T-cell (primary cell): ENCODE results near the gene RNF103. TPM values are rescaled to one million over a fixed set of nuclear protein-coding genes. Genes with fewer than 3 reads are reported as not detected.

Source experiments
- ATAC-seq, 4 experiments: fragments of 200-7000 bp in 3 of 4; fragments of 150-1000 bp in 1 of 4; cut with Tn5 transposase; replicated peaks in 1 of 4; 1 replicate in 3 of 4; 2 replicates in 1 of 4; pipeline ENCODE4 v1.10.0; 2021; ENCODE audit warnings: moderate library complexity in 3 of 4, mild to moderate bottlenecking in 2 of 4, moderate number of reproducible peaks in 1 of 4
- CTCF ChIA-PET, 2 donors: fragments of 300-600 bp; sonication (Branson Sonifier 250); formaldehyde crosslinking; loops; one replicate each; lab custom pipeline; 2022; ENCODE audit warnings: antibody characterized with exemption in 2 of 2; lab: Charles Lee
- POLR2A ChIA-PET, 2 donors: fragments of 300-600 bp; sonication (Branson Sonifier 250); formaldehyde crosslinking; loops; one replicate each; lab custom pipeline; 2022; ENCODE audit warnings: antibody characterized with exemption in 2 of 2; lab: Charles Lee
- DNase-seq, 35 experiments: peaks; one replicate each; pipeline versions ENCODE4 v3.0.0 to v3.0.0-alpha.2; 2013 to 2023
- H3K27ac ChIP-seq: one replicate; pipeline ENCODE4 v1.5.1; 2013; ENCODE audit warnings: low read length
- H3K27me3 ChIP-seq, 2 experiments: replicated peaks in 1 of 2; 1 replicate in 1 of 2; 2 replicates in 1 of 2; pipeline versions ENCODE4 v1.6.1 to v1.7.0; 2013; ENCODE audit warnings: low read length in 1 of 2, mixed read lengths in 1 of 2; ENCODE audit not compliant: control insufficient read depth in 2 of 2, insufficient read depth in 2 of 2; ENCODE audit errors: extremely low read depth in 1 of 2
- H3K36me3 ChIP-seq, 2 donors: 1 replicate in 1 of 2; 2 replicates in 1 of 2; pipeline versions ENCODE4 v1.6.1 to v1.7.0; 2013; ENCODE audit warnings: low read length in 1 of 2; ENCODE audit not compliant: control insufficient read depth in 2 of 2, insufficient read depth in 1 of 2; ENCODE audit errors: extremely low read depth in 1 of 2
- H3K4me1 ChIP-seq, 2 experiments: 1 replicate in 1 of 2; 2 replicates in 1 of 2; pipeline versions ENCODE4 v1.6.1 to v1.7.0; 2013; ENCODE audit warnings: low read length in 2 of 2, mixed read lengths in 1 of 2; ENCODE audit not compliant: insufficient read depth in 2 of 2, control insufficient read depth in 1 of 2; ENCODE audit errors: extremely low read depth in 1 of 2
- H3K4me3 ChIP-seq, 2 donors: 1 replicate in 1 of 2; 2 replicates in 1 of 2; pipeline versions ENCODE4 v1.5.1 to v1.7.0; 2013; ENCODE audit warnings: mild to moderate bottlenecking in 2 of 2, low read length in 1 of 2, moderate library complexity in 1 of 2; ENCODE audit not compliant: control insufficient read depth in 1 of 2; ENCODE audit errors: extremely low read depth in 1 of 2
- H3K9me3 ChIP-seq: 2 replicates; pipeline ENCODE4 v1.7.0; 2013
- H3K27ac Mint-ChIP-seq, 2 donors: one replicate each; pipeline ENCODE4 v1.8.0; 2020 to 2021; ENCODE audit warnings: mild to moderate bottlenecking in 2 of 2, mixed read lengths in 2 of 2
- H3K27me3 Mint-ChIP-seq, 2 donors: one replicate each; pipeline ENCODE4 v1.8.0; 2021 to 2022; ENCODE audit warnings: mixed read lengths in 2 of 2
- H3K36me3 Mint-ChIP-seq: one replicate; pipeline ENCODE4 v1.8.0; 2021; ENCODE audit warnings: mixed read lengths
- H3K4me1 Mint-ChIP-seq, 3 donors: one replicate each; pipeline ENCODE4 v1.8.0; 2020 to 2022; ENCODE audit warnings: mixed read lengths in 3 of 3, mild to moderate bottlenecking in 1 of 3
- H3K4me3 Mint-ChIP-seq, 3 donors: one replicate each; pipeline ENCODE4 v1.8.0; 2020 to 2022; ENCODE audit warnings: mild to moderate bottlenecking in 3 of 3, mixed read lengths in 3 of 3, moderate library complexity in 3 of 3
- H3K9me3 Mint-ChIP-seq, 3 donors: one replicate each; pipeline ENCODE4 v1.8.0; 2020 to 2022; ENCODE audit warnings: mixed read lengths in 3 of 3
- WGBS: methylation state at CpG from one replicate; pipeline ENCODE4 v1.1.5; 2013; ENCODE audit warnings: missing lambda C conversion rate; ENCODE audit not compliant: insufficient coverage; 5-methylcytosine and 5-hydroxymethylcytosine counted together
- total RNA-seq, 35 experiments: library from RNA in 6 of 35; stranded (reverse) in 6 of 35; fragments of 120-200 nt in 1 of 35; gene quantifications; one replicate each; pipeline versions ENCODE4 v1.2.1 to v1.2.4 and lab custom pipeline; 2013 to 2026

The RNF103 gene
- total RNA-seq, 5 donors from 2014 or later (not counting 1 experiment from before 2014, with no cell fraction given): 30.3 to 65.1 (median 32.7) TPM

DNA sequence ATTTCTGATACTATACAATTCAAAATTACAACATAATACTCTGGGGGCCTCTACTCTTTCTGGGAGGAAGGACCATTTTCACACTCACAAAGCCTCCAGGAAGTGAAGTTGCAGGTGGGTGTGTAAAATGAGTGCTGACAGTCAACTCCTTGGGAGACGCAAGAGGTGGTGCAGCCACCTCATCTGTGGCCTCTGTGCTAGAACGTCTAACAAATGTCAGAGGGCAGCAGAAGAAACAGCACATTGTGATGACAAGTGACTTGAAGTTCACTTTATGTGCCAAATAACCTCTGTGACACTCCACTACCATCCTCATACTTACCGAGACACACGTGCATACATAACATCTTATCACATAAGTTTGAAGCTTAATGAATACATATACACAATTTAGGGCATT, 10.2 kb downstream of the RNF103 start:
- Histone ChIP-seq H3K4me3 (no peak overlapping the region), H3K27me3 (no peaks in the 10 kb centered on the region), H3K9me3 (no peaks in the 10 kb centered on the region), H3K27ac (no peak overlapping the region), H3K4me1 (peaks cover 0 to 2% of the 10 kb centered on the region in 2 experiments), H3K36me3 (peaks cover 3 to 45% of the 10 kb centered on the region in 2 donors)
- DNase-seq: no peak
- no peaks in the 10 kb centered on the region for H3K9me3 Mint-ChIP-seq
- CTCF ChIA-PET: interaction anchor here in 1 of 2 donors (0.6 kb wide), 1 partner anchor 30 kb away, joined by 3 read pairs; no protein-coding TSS in a partner anchor
- H3K27ac Mint-ChIP-seq: no peak overlapping the region
- POLR2A ChIA-PET: no interaction called here
- no peak overlapping the region for H3K4me3 Mint-ChIP-seq
- ATAC-seq: no peak
- H3K27me3 Mint-ChIP-seq: no peaks in the 10 kb centered on the region
- WGBS: no CpG with 5 or more reads among the region's 4 CpGs
- H3K36me3 Mint-ChIP-seq: peaks cover 53% of the 10 kb centered on the region
- peaks cover 30 to 43% (median 42%) of the 10 kb centered on the region in 3 donors for H3K4me1 Mint-ChIP-seq

DNA sequence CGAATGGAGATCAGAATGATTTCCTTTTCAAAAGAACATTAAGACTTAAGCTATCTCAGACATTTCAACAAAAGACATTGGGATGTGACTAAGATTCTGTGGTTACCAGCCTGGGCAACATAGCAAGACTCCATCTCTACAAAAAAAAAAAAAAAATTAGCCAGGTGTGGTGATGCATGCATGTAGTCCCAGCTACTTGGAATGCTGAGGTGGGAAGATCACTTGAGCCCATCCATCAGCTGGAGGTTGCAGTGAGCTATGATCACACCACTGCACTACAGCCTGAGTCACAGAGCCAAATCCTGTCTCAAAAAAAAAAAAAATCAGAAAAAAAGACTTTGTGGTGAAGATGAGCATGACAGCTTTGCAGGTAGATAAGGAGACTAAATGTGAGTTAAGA, 12.8 kb downstream of the RNF103 start:
- H3K36me3 Mint-ChIP-seq: peaks cover 43% of the 10 kb centered on the region

DNA sequence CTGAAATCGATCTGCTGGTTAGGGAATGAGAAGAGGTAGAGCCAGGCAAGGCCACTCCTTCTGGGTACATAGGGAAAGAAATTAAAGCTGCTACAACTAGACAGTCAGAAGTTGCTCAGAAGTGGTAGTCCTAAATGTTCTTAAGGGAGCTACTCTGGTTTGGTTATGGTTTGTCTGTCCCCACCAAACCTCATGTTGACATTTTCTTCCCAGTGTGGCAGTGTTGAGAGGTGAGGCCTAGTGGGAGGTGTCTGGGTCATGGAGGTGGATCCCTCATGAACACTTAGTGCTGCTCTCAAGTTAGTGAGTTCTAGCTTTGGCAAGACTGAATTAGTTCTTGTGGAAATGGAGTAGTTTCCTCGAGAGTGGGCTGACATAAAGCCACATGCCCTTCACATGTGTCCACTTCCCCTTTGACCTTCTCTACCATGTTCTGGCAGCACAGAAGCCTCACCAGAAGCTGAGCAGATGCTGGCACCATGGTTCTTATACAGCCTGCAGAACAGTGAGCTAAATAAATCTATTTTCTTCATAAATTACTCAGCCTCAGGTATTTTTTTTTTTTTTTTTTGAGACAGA, 14.7 kb downstream of the RNF103 start:
- H3K4me1 Mint-ChIP-seq: peaks cover 18 to 28% (median 24%) of the 10 kb centered on the region in 3 donors
- Histone ChIP-seq H3K4me1 (no peaks in the 10 kb centered on the region), H3K27ac (no peak overlapping the region), H3K27me3 (no peaks in the 10 kb centered on the region), H3K4me3 (no peak overlapping the region), H3K9me3 (no peaks in the 10 kb centered on the region), H3K36me3 (peaks cover 2 to 40% of the 10 kb centered on the region in 2 donors)
- DNase-seq: no peak
- no peaks in the 10 kb centered on the region for H3K27me3 Mint-ChIP-seq
- H3K4me3 Mint-ChIP-seq: no peak overlapping the region
- H3K9me3 Mint-ChIP-seq: no peaks in the 10 kb centered on the region
- peak overlapping the region; percentile 17 to 34 for H3K27ac Mint-ChIP-seq
- no CpG with 5 or more reads among the region's 2 CpGs for WGBS
- CTCF ChIA-PET: no interaction called here
- POLR2A ChIA-PET: interaction anchor here (0.7 to 0.9 kb wide), 2 partner anchors 11 to 110 kb away, joined by 4 to 7 read pairs; no protein-coding TSS in a partner anchor
- H3K36me3 Mint-ChIP-seq: peaks cover 50% of the 10 kb centered on the region
- ATAC-seq: no peak

More for the DNA sequence above, 12.8 kb downstream of the RNF103 start:
- no peaks in the 10 kb centered on the region for H3K9me3 Mint-ChIP-seq
- Histone ChIP-seq H3K36me3 (peaks cover 3 to 40% of the 10 kb centered on the region in 2 donors), H3K4me3 (no peak overlapping the region), H3K27ac (no peak overlapping the region), H3K27me3 (no peaks in the 10 kb centered on the region), H3K4me1 (no peaks in the 10 kb centered on the region), H3K9me3 (no peaks in the 10 kb centered on the region)
- ChIA-PET POLR2A (interaction anchor here in 1 of 2 donors (0.7 kb wide), 1 partner anchor 144 kb away, joined by 4 read pairs; no protein-coding TSS in a partner anchor), CTCF (no interaction called here)
- no CpG with 5 or more reads among the region's 1 CpG for WGBS
- DNase-seq: no peak
- peak overlapping the region in 1 of 2 donors; percentile 82 for H3K27ac Mint-ChIP-seq
- no peak overlapping the region for H3K4me3 Mint-ChIP-seq
- peak in 1 of 4 experiments; percentile 20 for ATAC-seq
- H3K4me1 Mint-ChIP-seq: peaks cover 16 to 30% (median 23%) of the 10 kb centered on the region in 3 donors
- no peaks in the 10 kb centered on the region for H3K27me3 Mint-ChIP-seq

GRCh38 chr2:86603905-86604304, 19.8 kb downstream of the RNF103 start:
- no peaks in the 10 kb centered on the region for H3K9me3 Mint-ChIP-seq
- H3K27ac ChIP-seq: no peak overlapping the region
- no peak overlapping the region for H3K4me3 Mint-ChIP-seq
- H3K27me3 Mint-ChIP-seq: no peaks in the 10 kb centered on the region
- H3K27ac Mint-ChIP-seq: peak overlapping the region; percentile 9 to 13
- no peaks in the 10 kb centered on the region for H3K4me1 ChIP-seq
- ChIA-PET CTCF (interaction anchor here in 1 of 2 donors (0.5 kb wide), 1 partner anchor 9 kb away, joined by 3 read pairs; no protein-coding TSS in a partner anchor), POLR2A (no interaction called here)
- ATAC-seq (no peak), DNase-seq (peak in 1 of 35 experiments; percentile 3)
- H3K36me3 ChIP-seq: peaks cover 2 to 22% of the 10 kb centered on the region in 2 donors
- no peaks in the 10 kb centered on the region for H3K27me3 ChIP-seq
- WGBS: 83% methylated on average over 1 of the region's 4 CpGs
- H3K36me3 Mint-ChIP-seq: peaks cover 40% of the 10 kb centered on the region
- H3K4me1 Mint-ChIP-seq: peaks cover 4 to 9% (median 6%) of the 10 kb centered on the region in 3 donors
- no peaks in the 10 kb centered on the region for H3K9me3 ChIP-seq
- no peak overlapping the region for H3K4me3 ChIP-seq

- H3K4me3 Mint-ChIP-seq: no peak overlapping the region
- no CpG with 5 or more reads among the region's 2 CpGs for WGBS
- H3K36me3 Mint-ChIP-seq: peaks cover 14% of the 10 kb centered on the region
- Histone ChIP-seq H3K4me3 (no peak overlapping the region), H3K9me3 (no peaks in the 10 kb centered on the region), H3K27me3 (no peaks in the 10 kb centered on the region), H3K36me3 (peaks cover 0 to 2% of the 10 kb centered on the region in 2 donors), H3K27ac (no peak overlapping the region), H3K4me1 (no peaks in the 10 kb centered on the region)
- H3K27me3 Mint-ChIP-seq: peaks cover 0 to 4% of the 10 kb centered on the region in 2 donors
- no peak for DNase-seq
- no peaks in the 10 kb centered on the region for H3K4me1 Mint-ChIP-seq
- no peaks in the 10 kb centered on the region for H3K9me3 Mint-ChIP-seq
- ChIA-PET CTCF (no interaction called here), POLR2A (interaction anchor here in 1 of 2 donors (1.1 kb wide), 1 partner anchor 50 kb away, joined by 3 read pairs; no protein-coding TSS in a partner anchor)
- no peak overlapping the region for H3K27ac Mint-ChIP-seq
- ATAC-seq: no peak
Observed at GRCh38 chr2:86598966-86599365, 24.7 kb downstream of the RNF103 start.

- POLR2A ChIA-PET: no interaction called here
- H3K27me3 Mint-ChIP-seq: peaks cover 2 to 7% of the 10 kb centered on the region in 2 donors
- no peaks in the 10 kb centered on the region for H3K4me1 Mint-ChIP-seq
- no peaks in the 10 kb centered on the region for H3K9me3 Mint-ChIP-seq
- Histone ChIP-seq H3K36me3 (no peaks in the 10 kb centered on the region), H3K9me3 (no peaks in the 10 kb centered on the region), H3K27me3 (no peaks in the 10 kb centered on the region), H3K4me1 (no peaks in the 10 kb centered on the region), H3K4me3 (no peak overlapping the region), H3K27ac (no peak overlapping the region)
- WGBS: 89% methylated on average over 1 of the region's 2 CpGs
- CTCF ChIA-PET: no interaction called here
- H3K36me3 Mint-ChIP-seq: no peaks in the 10 kb centered on the region
- ATAC-seq (no peak), DNase-seq (no peak)
- no peak overlapping the region for H3K27ac Mint-ChIP-seq
- no peak overlapping the region for H3K4me3 Mint-ChIP-seq
Observed at GRCh38 chr2:86596118-86596517, 27.5 kb downstream of the RNF103 start.
